KOPT-K1 (cell line): ENCODE measurements around the gene CYB561D2.
"Not testable (repeated sequence)": the region's sequence is repeated elsewhere in the genome, so short reads cannot be mapped to it uniquely, and the experiment has no call there.

ENCODE experiments used
- H3K27ac ChIP-seq: fragments of 200-600 bp; sonication (generic); 2 replicates; pipeline ENCODE4 v1.5.1; 2016; ENCODE audit warnings: antibody characterized with exemption, mild to moderate bottlenecking, low read depth, low read length; ENCODE audit not compliant: poor library complexity, severe bottlenecking
- H3K36me3 ChIP-seq: fragments of 200-600 bp; sonication (generic); 2 replicates; pipeline ENCODE4 v1.5.1; 2017; ENCODE audit warnings: antibody characterized with exemption, mild to moderate bottlenecking, low read length, moderate library complexity; ENCODE audit not compliant: insufficient read depth
- H3K9me3 ChIP-seq: fragments of 200-600 bp; sonication (generic); 2 replicates; pipeline ENCODE4 v1.5.1; 2017; ENCODE audit warnings: antibody characterized with exemption, low read length, mild to moderate bottlenecking; ENCODE audit not compliant: insufficient read depth, poor library complexity, severe bottlenecking

Gene CYB561D2, protein sequence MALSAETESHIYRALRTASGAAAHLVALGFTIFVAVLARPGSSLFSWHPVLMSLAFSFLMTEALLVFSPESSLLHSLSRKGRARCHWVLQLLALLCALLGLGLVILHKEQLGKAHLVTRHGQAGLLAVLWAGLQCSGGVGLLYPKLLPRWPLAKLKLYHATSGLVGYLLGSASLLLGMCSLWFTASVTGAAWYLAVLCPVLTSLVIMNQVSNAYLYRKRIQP

DNA sequence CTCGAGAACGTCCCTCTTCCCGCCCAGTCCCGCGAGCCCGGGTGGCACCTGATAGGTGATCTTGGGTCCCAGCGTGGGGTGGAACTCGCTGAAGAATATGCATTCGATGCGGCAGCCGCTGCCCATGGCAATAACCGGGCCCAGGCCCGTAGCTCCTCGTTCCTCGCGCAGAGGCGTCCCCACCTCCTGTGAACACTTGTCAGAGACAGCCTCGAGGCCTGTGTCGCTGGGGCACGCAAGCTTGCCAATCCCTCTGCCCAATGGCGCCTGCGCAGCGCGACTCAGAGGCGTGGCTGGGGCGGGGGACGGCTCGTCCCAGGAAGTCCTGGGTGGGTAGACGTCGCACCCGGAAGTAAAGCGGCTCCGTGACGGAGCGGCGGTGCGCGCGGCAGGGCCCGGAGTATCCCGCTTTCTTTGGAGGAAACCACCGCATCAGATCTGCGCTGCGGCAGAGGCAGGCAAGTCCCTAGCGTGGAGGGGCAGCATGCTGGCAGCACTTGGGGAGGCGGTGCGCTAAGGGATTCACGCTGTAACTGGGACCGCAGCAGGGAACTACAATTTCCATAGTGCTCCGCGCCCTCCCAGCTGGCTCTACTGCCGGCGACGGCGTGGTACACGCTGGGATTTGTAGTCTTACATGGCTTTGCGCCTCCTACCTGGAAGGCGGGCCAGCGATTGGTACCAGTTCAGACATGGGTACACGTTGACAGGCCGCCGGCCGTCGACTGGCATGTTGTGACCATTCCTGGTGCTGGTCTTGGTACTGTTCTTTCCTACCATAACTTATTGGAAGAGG, at the start of gene CYB561D2, which contains the start of gene NPRL2:
Gene CYB561D2, plus strand, starts transcription at position 336 of the 796 bp plus-strand sequence. CDS start 572 bp downstream, outside the sequence.
Gene NPRL2, minus strand, starts transcription at position 249 of the 796 bp plus-strand sequence. Its CDS starts 123 bp downstream, at position 126.
- H3K36me3 ChIP-seq = peaks cover 63% of the 10 kb centered on the region
- no peaks in the 10 kb centered on the region for H3K9me3 ChIP-seq
- H3K27ac ChIP-seq = peak within 1 kb of the TSS; percentile 78

DNA sequence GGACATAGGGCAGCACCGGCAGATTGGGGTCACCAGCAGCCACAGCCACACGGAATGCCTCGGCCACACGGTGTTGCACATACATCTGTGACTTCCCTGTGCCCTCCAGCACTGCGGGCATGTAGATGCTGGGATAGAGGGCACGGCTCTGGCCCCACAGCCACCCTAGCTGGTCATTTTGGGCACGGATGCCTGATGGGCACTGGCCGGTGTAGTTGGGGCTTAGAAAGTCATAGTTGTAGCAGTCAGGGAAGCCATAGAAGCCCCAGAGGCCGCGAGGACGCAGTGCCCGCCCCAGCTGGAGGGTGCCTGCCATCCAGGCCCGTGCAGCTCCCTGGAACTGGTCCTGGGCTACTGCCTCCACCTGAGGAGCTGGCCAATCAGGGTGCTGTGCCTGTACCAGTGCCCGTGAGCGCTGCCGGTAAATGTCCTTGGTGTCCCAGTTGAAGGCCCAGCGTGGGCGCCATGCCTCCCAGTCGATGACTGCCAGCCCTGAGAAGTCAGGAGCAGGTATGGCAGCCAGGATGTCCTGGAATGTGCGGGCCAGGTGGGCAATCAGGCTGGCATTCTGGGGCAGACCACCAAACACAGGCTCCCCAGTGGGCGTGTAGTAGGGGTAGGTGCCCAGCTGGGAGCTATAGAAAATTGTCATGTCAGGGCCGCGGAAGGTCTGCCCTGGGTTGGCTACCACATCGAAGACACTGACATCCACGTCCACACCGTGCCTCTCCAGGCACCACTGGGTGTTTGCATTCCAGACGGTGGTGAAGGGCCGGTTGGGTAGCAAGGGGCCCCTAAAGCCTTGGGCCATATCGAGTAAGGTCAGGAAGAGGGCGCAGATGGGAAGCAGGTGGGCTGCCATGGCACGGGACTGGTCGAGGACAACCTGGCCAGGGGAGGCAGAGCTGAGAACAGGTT, 48.3 kb upstream of the CYB561D2 start:
- Histone ChIP-seq H3K9me3 (peaks cover 5% of the 10 kb centered on the region), H3K27ac (no peak overlapping the region), H3K36me3 (no peaks in the 10 kb centered on the region)

DNA sequence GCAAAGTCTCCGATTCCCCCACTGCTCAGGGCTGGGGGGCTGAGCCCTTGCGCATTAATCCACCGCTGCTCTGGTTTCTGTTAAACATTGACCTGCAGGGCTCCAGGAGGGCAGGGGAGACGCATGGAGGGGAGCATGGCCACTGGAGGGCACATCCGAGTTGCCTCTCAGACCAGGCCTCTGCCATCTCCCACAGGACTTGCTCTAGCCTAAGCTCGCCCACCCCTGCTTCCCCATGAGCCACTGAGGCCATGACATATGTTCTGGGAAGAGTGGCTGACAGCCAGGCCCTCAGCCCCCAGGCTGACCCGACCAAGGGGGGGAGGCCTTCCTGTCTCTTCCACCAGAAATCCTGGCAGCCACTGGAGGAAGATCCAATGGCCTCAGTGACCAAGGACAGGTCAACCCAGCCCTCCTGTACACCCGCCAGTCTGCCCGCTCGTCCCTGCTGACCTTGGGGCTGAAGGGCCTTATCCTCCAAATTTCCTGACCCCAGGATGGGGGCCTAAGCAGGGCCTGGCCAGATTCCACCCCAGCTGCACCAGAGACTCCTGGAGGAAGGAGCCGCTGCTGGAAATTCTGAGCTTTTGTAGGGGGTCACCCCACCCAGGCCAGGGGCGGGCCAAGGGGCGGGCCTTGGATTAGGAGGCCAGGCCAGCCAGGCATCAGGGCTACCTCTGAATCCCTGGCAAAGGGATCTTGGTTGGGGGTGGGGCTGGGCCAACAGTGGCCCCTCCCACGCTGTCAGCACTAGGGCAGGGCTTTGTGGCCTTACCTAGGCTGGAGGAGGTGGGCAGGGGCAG, 47.4 kb upstream of the CYB561D2 start, which contains the start of gene HYAL1:
Gene HYAL1, minus strand, starts transcription at position 562 of the 803 bp plus-strand sequence. CDS start 618 bp downstream, outside the sequence.
- Histone ChIP-seq H3K27ac (no peak within 1 kb of the TSS), H3K9me3 (peaks cover 5% of the 10 kb centered on the region), H3K36me3 (no peaks in the 10 kb centered on the region)

DNA sequence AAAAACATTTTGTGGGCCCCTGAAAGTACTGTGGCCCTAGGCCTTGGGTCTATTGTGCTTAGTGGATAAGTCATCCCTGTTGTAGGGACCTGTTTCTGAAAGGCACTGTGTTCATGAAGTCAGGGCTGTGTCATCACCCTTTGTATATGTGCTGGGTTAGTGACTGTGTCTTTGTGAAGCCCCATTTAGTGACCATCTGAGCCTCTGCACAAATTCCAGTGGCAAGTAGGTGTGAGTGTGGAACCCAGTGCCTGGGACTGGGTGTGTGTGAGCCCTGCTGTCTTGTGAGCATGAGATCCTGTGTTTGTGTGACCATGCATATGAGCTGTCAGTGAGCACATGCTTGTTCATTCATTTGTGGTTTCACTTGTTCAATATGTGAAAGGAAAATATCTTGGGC, 46.1 kb upstream of the CYB561D2 start:
- H3K9me3 ChIP-seq = peaks cover 16% of the 10 kb centered on the region
- H3K36me3 ChIP-seq = no peaks in the 10 kb centered on the region

DNA sequence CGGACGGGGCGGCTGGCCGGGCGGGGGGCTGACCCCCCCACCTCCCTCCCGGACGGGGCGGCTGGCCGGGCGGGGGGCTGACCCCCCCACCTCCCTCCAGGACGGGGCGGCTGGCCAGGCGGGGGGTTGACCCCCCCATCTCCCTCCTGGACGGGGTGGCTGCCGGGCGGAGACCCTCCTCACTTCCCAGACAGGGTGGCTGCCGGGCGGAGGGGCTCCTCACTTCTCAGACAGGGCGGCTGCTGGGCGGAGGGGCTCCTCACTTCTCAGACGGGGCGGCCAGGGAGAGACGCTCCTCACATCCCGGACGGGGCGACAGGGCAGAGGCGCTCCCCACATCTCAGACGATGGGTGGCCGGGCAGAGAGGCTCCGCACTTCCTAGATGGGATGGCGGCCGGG, 38.6 kb upstream of the CYB561D2 start:
- not testable (repeated sequence) for H3K36me3 ChIP-seq, H3K27ac ChIP-seq
- H3K9me3 ChIP-seq = peaks cover 15% of the 10 kb centered on the region

More for the DNA sequence above, 46.1 kb upstream of the CYB561D2 start:
- no peak overlapping the region for H3K27ac ChIP-seq

DNA sequence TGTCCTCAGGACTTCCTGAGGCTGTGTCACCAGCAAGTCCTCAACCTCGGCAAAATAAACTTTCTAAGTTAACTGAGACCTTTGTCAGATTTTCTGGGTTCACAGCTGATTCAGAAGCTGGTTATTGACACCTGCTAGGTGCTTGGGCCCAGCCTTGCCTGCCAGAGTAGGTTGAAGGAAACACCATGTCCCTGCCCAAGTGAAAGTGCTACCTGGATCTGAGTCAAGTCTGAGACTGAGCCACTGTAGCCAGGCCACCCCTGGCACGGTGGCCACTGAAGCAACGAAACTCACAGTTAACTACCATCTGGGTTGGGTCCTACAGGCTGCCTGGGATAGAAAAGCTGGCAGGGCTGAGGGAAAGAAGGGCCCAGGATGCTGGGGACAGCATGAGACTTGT, 36.3 kb upstream of the CYB561D2 start:
- Histone ChIP-seq H3K36me3 (peaks cover 31% of the 10 kb centered on the region; the same call in 1 of the 2 replicates), H3K27ac (no peak overlapping the region), H3K9me3 (peaks cover 6% of the 10 kb centered on the region)

DNA sequence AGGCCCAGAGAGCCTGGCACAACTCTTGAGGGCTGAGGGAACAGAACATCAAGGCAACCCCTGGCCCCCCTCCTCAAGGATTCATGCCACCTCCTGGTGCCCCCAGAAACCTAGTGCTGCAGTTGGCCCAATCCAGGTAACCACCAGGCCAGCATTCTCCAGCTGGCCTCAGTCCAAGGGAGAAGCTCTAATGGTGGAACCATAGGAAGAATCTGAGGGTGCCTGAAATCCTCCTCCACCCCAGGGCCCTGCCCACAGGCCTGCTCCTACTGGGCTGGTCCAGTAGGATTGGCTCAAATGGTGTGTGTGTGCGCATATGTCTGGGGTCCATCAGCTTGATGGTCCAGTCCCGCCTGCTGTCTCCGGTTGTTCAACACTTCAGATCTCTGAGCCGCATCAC, 35.8 kb upstream of the CYB561D2 start:
- H3K27ac ChIP-seq = no peak overlapping the region
- peaks cover 35% of the 10 kb centered on the region; the same call in 1 of the 2 replicates for H3K36me3 ChIP-seq

DNA sequence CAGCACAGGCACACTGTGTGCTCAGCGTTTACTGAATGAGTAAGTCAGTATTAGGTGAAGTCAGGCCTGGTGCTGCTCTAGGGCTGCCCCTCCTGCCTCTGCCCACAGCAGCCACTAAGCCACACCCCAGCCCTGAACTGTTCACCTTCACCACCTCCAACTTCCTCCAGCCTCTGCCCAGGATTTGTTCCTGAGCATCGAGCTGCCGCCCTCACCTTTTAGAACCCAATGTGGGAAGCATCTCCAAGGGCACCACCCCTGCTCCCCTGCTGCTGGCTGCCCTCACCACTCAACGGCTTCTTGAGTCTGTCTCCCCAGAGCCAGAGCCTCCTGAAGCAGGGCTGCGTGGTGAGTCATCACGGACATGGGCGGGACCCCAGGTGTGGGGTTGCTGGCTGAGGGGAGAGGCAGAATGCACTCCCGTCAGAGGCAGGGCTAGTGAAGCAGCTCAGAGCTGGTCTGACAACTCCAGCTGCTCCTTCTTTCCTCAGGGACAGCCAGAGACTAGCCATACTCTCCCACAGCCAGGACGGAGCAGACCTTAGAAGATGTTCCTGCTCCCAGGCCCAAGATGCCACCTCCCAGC, 33.9 kb upstream of the CYB561D2 start:
- peaks cover 35% of the 10 kb centered on the region; the same call in 1 of the 2 replicates for H3K36me3 ChIP-seq
- H3K9me3 ChIP-seq = no peaks in the 10 kb centered on the region
- no peak overlapping the region for H3K27ac ChIP-seq

More for the DNA sequence above, 35.8 kb upstream of the CYB561D2 start:
- peaks cover 2% of the 10 kb centered on the region for H3K9me3 ChIP-seq

DNA sequence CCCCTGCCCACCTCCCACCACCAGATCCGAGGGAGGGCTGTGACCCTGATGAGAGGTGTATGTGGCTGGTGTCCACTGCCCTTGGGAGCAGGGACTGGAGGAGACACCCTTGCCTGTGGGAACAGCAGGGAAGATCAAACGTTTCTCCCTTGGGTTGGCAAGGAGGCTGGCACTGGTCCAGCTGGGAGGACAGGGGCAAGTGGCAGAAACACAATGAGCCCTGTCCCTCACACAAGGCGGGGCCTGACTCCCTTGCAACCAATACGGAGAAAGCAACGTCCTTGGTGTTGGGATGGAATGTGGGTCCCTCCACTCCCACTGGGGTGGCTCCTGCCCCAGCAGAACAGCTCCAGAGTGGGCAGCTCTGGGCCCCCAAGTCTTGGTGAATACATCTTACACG, 33.4 kb upstream of the CYB561D2 start:
- no peak overlapping the region for H3K27ac ChIP-seq

DNA sequence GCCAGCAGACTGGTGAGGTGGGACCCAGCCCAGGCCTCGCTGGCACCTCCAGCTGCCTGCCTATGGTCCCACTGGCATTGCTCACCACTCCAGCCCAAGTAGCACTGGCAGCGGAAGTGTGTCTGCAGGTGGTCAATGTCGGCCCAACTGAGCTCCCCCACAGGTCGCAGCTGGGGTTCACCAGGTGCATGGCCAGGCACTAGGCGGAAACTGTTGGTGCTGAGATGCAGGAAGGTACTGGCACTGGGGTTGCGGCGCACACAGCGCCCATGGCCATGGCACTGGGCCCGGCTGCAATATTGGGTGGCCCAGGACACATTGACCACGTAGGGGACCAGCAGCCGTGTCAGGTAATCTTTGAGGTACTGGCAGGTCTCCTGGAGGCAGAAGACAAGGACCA, 32.5 kb upstream of the CYB561D2 start:
- Histone ChIP-seq H3K27ac (no peak overlapping the region), H3K9me3 (no peaks in the 10 kb centered on the region)

More for the DNA sequence above, 33.4 kb upstream of the CYB561D2 start:
- H3K9me3 ChIP-seq = no peaks in the 10 kb centered on the region
- peaks cover 35% of the 10 kb centered on the region; the same call in 1 of the 2 replicates for H3K36me3 ChIP-seq

DNA sequence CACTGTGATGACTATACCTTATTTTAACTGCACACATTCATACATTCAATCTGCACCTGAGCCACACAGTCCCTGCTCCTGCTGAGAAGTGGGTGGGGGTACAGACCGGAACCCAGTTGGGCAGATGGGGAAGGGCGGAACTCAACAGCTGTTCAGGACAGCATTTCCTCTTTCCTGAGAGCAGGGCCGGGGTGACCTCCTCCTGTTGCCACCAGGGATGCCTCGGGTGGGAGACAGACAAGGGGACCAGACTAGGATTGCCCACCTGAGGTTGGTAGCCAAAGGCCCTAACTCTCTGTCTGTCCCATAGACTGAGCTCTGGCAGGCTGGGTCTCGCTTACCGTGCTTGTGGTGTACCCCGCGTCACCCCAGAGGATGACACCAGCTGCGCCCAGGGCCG, 32.0 kb upstream of the CYB561D2 start:
- no peaks in the 10 kb centered on the region for H3K9me3 ChIP-seq
- H3K27ac ChIP-seq = no peak overlapping the region
- H3K36me3 ChIP-seq = peaks cover 39% of the 10 kb centered on the region; the same call in 1 of the 2 replicates

More for the DNA sequence above, 32.5 kb upstream of the CYB561D2 start:
- peaks cover 35% of the 10 kb centered on the region; the same call in 1 of the 2 replicates for H3K36me3 ChIP-seq

DNA sequence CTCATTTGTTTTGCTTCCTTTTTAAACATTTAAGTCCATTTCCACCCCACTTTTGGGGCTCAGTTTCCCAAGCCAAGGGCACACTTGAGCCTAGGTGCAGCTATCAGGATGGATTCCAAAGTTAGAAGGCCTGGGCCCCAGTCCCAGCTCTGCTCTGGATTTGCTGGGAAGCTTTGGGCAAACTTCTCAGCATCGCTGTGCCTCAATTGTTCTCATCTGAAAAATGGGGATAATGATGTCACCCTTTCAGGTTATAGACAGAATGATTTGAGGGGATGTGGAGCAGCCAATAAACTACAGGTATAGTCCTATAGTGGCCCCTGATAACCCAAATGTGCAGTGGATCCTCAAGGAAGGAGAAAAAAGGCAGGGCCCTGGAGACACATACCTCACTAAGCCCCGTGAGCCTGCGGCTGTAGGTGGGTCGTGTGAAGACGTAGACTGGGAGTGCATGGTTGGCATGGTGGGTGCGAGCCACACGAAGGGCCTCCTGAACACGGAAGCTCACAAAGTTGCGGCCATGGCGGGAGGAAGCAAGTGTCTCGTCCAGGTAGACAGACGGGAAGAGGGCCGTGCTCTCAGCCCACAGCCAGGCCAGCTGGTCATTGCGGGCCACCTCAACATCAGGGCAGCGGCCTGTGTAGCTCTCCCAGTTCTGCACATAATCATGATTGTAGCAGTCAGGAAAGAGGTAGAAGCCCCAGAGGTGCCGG, 31.3 kb upstream of the CYB561D2 start:
- H3K9me3 ChIP-seq = no peaks in the 10 kb centered on the region

More for the DNA sequence above, 31.3 kb upstream of the CYB561D2 start:
- H3K27ac ChIP-seq = no peak overlapping the region
- peaks cover 46% of the 10 kb centered on the region for H3K36me3 ChIP-seq
